ENCODE measurements around the gene NLRP4. TPM values are rescaled to one million over a fixed set of nuclear protein-coding genes. Genes with fewer than 3 reads are reported as not detected.

Gene NLRP4
- total RNA-seq, 2 experiments from 2014 or later = 4.0 to 4.6 TPM

DNA sequence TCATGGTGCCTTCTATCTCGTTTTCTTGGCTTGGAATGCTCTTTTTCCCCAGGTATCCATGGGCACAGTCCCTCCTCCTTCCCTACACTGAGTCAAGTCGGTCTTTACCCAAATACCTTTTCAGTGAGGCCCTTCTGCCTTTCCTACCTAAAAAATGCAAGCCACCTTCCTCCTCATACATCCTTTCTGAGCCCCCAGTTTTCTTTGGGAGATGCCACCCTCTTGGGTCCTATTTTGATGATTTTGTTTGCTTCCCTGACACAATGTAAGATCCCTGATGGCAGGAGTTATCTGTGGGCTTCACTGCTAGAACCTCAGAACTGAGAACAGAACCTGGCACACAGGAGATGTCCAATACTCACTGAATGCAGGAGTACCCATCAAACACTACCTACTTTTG, 73.5 kb downstream of the NLRP4 start:
- no peak overlapping the region for H3K4me2 ChIP-seq (ENCODE audit: low read length)
- H3K79me2 ChIP-seq (ENCODE audit: insufficient read depth, low read depth, low read length) = no peaks in the 10 kb centered on the region
- no peaks in the 10 kb centered on the region for H3K36me3 ChIP-seq (ENCODE audit: insufficient read depth, low read length)
- H3K27ac ChIP-seq (ENCODE audit: low read depth, low read length, poor library complexity, severe bottlenecking) = no peak overlapping the region
- BruUV-seq (replicated peaks) = no TSS peak
- H3K9me2 ChIP-seq (ENCODE audit: insufficient read depth, low read length) = no peaks in the 10 kb centered on the region
- no peaks in the 10 kb centered on the region for H3K4me1 ChIP-seq (ENCODE audit: insufficient read depth, low read length, poor library complexity, severe bottlenecking)
- H3K9me3 ChIP-seq (ENCODE audit: low read length) = no peaks in the 10 kb centered on the region
- no peak overlapping the region for H2AFZ ChIP-seq (ENCODE audit: low read length)
- TF ChIP-seq CTCF (conservative IDR thresholded peaks at IDR 0.05; ENCODE audit: low read length) = no peak
- TF ChIP-seq EZH2phosphoT487 (IDR thresholded peaks at IDR 0.05; ENCODE audit: borderline replicate concordance, low read depth, low read length) = no peak
- intact Hi-C loops (cut with micrococcal nuclease; ENCODE audit: unreplicated experiment) = no loop called here
- no peak for DNase-seq (ENCODE audit: low spot score)
- POLR2A ChIA-PET = interaction anchor here (0.6 to 1.1 kb wide), 2 partner anchors 28 to 78 kb away, joined by 3 read pairs; no protein-coding TSS in a partner anchor
- no peaks in the 10 kb centered on the region for H4K20me1 ChIP-seq (ENCODE audit: insufficient read depth, low read length)
- CTCF ChIA-PET (ENCODE audit: unreplicated experiment) = no interaction called here
- no peak overlapping the region for H3K4me3 ChIP-seq (ENCODE audit: low read depth, low read length, poor library complexity, severe bottlenecking)

DNA sequence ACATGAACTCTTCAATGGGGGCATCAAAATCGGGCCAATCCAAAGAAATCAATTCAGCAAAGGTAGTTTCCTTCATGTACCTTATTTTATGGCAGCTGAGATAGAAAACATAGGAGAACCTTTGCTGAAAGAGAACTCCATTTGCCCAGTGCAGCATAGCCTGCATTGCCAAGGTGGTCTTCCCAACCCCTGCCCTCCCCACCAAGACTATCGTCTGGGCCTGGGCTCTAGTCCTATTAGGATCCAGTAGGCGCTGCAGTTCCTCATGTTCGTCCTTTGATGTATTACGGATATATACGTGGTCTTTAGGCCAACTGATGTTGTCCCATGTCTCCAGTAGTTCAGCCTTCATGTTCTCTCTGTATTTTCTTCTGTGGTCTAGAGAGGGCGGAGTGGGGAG, 76.6 kb downstream of the NLRP4 start:
- H3K9me2 ChIP-seq (ENCODE audit: insufficient read depth, low read length) = no peaks in the 10 kb centered on the region
- ChIA-PET CTCF (ENCODE audit: unreplicated experiment) (no interaction called here), POLR2A (no interaction called here)
- no peaks in the 10 kb centered on the region for H4K20me1 ChIP-seq (ENCODE audit: insufficient read depth, low read length)
- H3K27ac ChIP-seq (ENCODE audit: low read depth, low read length, poor library complexity, severe bottlenecking) = no peak overlapping the region
- no peak for DNase-seq (ENCODE audit: low spot score)
- no peaks in the 10 kb centered on the region for H3K79me2 ChIP-seq (ENCODE audit: insufficient read depth, low read depth, low read length)
- 0 out of 2 replicates have a peak, but pooled peaks cover 4% of the 10 kb centered on the region for H3K9me3 ChIP-seq (ENCODE audit: low read length)
- H2AFZ ChIP-seq (ENCODE audit: low read length) = no peak overlapping the region
- no peak overlapping the region for H3K4me3 ChIP-seq (ENCODE audit: low read depth, low read length, poor library complexity, severe bottlenecking)
- no peak overlapping the region for H3K4me2 ChIP-seq (ENCODE audit: low read length)
- H3K36me3 ChIP-seq (ENCODE audit: insufficient read depth, low read length) = no peaks in the 10 kb centered on the region
- TF ChIP-seq CTCF (conservative IDR thresholded peaks at IDR 0.05; ENCODE audit: low read length) = no peak
- TF ChIP-seq EZH2phosphoT487 (IDR thresholded peaks at IDR 0.05; ENCODE audit: borderline replicate concordance, low read depth, low read length) = no peak
- intact Hi-C loops (cut with micrococcal nuclease; ENCODE audit: unreplicated experiment) = no loop called here
- H3K4me1 ChIP-seq (ENCODE audit: insufficient read depth, low read length, poor library complexity, severe bottlenecking) = no peaks in the 10 kb centered on the region
- no TSS peak for BruUV-seq (replicated peaks)

DNA sequence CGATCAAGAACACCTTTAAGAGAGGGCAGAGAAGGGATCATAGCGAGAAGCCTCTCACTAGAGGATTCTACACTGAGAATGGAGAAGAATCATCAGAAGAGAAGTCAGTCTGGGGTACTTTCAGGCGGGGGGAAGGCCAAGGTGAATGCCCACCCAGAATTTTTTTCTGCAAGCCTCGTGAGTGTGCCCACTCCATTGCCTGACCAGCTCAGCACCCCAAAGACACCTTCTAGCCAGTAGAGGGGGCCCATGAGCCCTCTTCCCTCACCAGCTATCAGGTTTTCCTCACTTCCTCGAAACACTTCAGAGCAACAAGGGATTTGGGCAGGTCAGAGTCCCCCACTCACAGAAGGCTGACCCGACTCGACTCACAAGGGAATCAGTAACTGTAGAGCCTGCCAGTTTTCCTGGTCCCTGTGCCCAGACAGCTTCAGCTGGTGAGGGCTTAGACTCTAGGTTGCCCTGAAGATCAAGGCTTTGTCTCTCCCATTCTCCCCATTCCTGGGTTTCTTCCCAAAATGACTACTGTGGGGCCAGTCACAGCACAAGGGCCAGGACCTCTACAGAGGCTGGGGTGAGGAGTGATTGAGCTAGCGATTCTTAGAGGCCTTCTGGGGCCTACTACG, 77.4 kb downstream of the NLRP4 start:
- Histone ChIP-seq H3K9me3 (ENCODE audit: low read length) (peaks cover 7% of the 10 kb centered on the region), H3K9me2 (ENCODE audit: insufficient read depth, low read length) (no peaks in the 10 kb centered on the region), H3K79me2 (ENCODE audit: insufficient read depth, low read depth, low read length) (no peaks in the 10 kb centered on the region), H3K4me2 (ENCODE audit: low read length) (no peak overlapping the region), H2AFZ (ENCODE audit: low read length) (no peak overlapping the region), H3K27ac (ENCODE audit: low read depth, low read length, poor library complexity, severe bottlenecking) (no peak overlapping the region), H3K4me3 (ENCODE audit: low read depth, low read length, poor library complexity, severe bottlenecking) (no peak overlapping the region), H3K4me1 (ENCODE audit: insufficient read depth, low read length, poor library complexity, severe bottlenecking) (no peaks in the 10 kb centered on the region), H4K20me1 (ENCODE audit: insufficient read depth, low read length) (no peaks in the 10 kb centered on the region), H3K36me3 (ENCODE audit: insufficient read depth, low read length) (no peaks in the 10 kb centered on the region)
- TF ChIP-seq CTCF (conservative IDR thresholded peaks at IDR 0.05; ENCODE audit: low read length) = peak; percentile 81
- TF ChIP-seq EZH2phosphoT487 (IDR thresholded peaks at IDR 0.05; ENCODE audit: borderline replicate concordance, low read depth, low read length) = no peak
- ChIA-PET POLR2A (interaction anchor here (0.6 kb wide), 1 partner anchor 123 kb away, joined by 3 read pairs; no protein-coding TSS in a partner anchor), CTCF (ENCODE audit: unreplicated experiment) (no interaction called here)
- BruUV-seq (replicated peaks) = no TSS peak
- intact Hi-C loops (cut with micrococcal nuclease; ENCODE audit: unreplicated experiment) = no loop called here
- peak; percentile 46 for DNase-seq (ENCODE audit: low spot score)

All from OCI-LY7 (cell line).